Upper lobe of left lung (tissue), 6 donors: ENCODE results near the gene CD79A. TPM values are rescaled to one million over a fixed set of nuclear protein-coding genes. Genes with fewer than 3 reads are reported as not detected.

Source experiments
- ATAC-seq, 2 donors: fragments of 200-7000 bp; cut with Tn5 transposase; one replicate each; pipeline ENCODE4 v1.9.1; 2022; ENCODE audit warnings: mild to moderate bottlenecking in 2 of 2, moderate library complexity in 2 of 2; ENCODE audit not compliant: low FRiP score in 2 of 2
- DNase-seq, 2 donors: peaks; one replicate each; pipeline ENCODE4 v3.0.0-alpha.2; 2019 to 2020
- H3K27ac ChIP-seq, 4 donors: fragments of 200-600 bp; sonication (generic); one replicate each; pipeline ENCODE4 v1.5.1; 2016 to 2019
- H3K27me3 ChIP-seq, 4 donors: fragments of 200-600 bp; sonication (generic); one replicate each; pipeline ENCODE4 v1.5.1; 2017 to 2019
- H3K36me3 ChIP-seq, 4 donors: fragments of 200-600 bp; sonication (generic); one replicate each; pipeline ENCODE4 v1.5.1; 2016 to 2019
- H3K4me1 ChIP-seq, 4 donors: fragments of 200-600 bp; sonication (generic); one replicate each; pipeline ENCODE4 v1.5.1; 2018 to 2019
- H3K4me3 ChIP-seq, 4 donors: fragments of 200-600 bp; sonication (generic); one replicate each; pipeline ENCODE4 v1.5.1; 2017 to 2019; ENCODE audit warnings: mild to moderate bottlenecking in 2 of 4, moderate library complexity in 1 of 4
- H3K9me3 ChIP-seq, 4 donors: fragments of 200-600 bp; sonication (generic); one replicate each; pipeline ENCODE4 v1.5.1; 2018 to 2019
- CTCF ChIP-seq, 6 experiments: fragments of 450-650 bp in 4 of 6; fragments of 200-600 bp in 2 of 6; sonication (generic) in 2 of 6; IDR thresholded peaks; one replicate each; pipeline ENCODE4 v1.5.1; 2016 to 2019; ENCODE audit warnings: antibody characterized with exemption in 6 of 6
- EP300 ChIP-seq, 4 donors: sonication (generic); formaldehyde crosslinking; IDR thresholded peaks; one replicate each; pipeline ENCODE4 v1.5.1; 2017; ENCODE audit warnings: antibody characterized with exemption in 4 of 4, control low read depth in 2 of 4
- POLR2A ChIP-seq, 4 donors: fragments of 450-650 bp; IDR thresholded peaks; one replicate each; pipeline ENCODE4 v1.5.1; 2016 to 2017; ENCODE audit warnings: antibody characterized with exemption in 4 of 4, mild to moderate bottlenecking in 2 of 4
- POLR2AphosphoS5 ChIP-seq, 2 donors: sonication (generic); formaldehyde crosslinking; IDR thresholded peaks; one replicate each; pipeline ENCODE4 v1.5.1; 2017; ENCODE audit warnings: antibody characterized with exemption in 2 of 2
- WGBS, 2 donors: methylation state at CpG; one replicate each; pipeline ENCODE4 v1.1.5; 2017 to 2018; 5-methylcytosine and 5-hydroxymethylcytosine counted together
- total RNA-seq, 6 donors: library from RNA; depleted of rRNA in 4 of 6; stranded (reverse); fragments of >200 nt in 4 of 6; gene quantifications; one replicate each; pipeline versions ENCODE4 v1.1.0 to v1.2.1, GENCODE V29; 2016 to 2021
- donor health status: DM: no; HTN: no; CAD: no; lungs with moderate emphysema.
- donor health status: DM: no; HTN: yes; CAD: no; lungs with severe emphysema.

The CD79A gene
- total RNA-seq, 6 donors from 2014 or later = 0.76 to 4.7 (median 4.1) TPM; not detected in 1

- Histone ChIP-seq H3K27me3 (peaks cover 0 to 22% (median 17%) of the 10 kb centered on the region in 4 donors), H3K36me3 (peaks cover 27 to 45% (median 37%) of the 10 kb centered on the region in 4 donors), H3K27ac (no peak overlapping the region), H3K9me3 (no peaks in the 10 kb centered on the region), H3K4me3 (no peak overlapping the region), H3K4me1 (peaks cover 0 to 40% (median 30%) of the 10 kb centered on the region in 4 donors)
- 78 to 89% methylated on average over 10 to 11 of the region's 11 CpGs for WGBS, 2 donors
- TF ChIP-seq EP300 (IDR thresholded peaks at IDR 0.05) (no peak), CTCF (IDR thresholded peaks at IDR 0.05) (no peak)
- ATAC-seq = no peak
- DNase-seq = no peak
These were observed 31.8 kb downstream of the CD79A start for GRCh38 chr19:41908724-41909464.

- 60 to 83% methylated on average over 2 to 13 of the region's 13 CpGs for WGBS, 2 donors
- no peak for ATAC-seq
These were observed 32.6 kb downstream of the CD79A start for GRCh38 chr19:41909706-41910105.

GRCh38 chr19:41910240-41910991 lies 33.3 kb downstream of the CD79A start:
- no peak overlapping the region for H3K27ac ChIP-seq
- H3K27me3 ChIP-seq = peaks cover 0 to 32% (median 22%) of the 10 kb centered on the region in 4 donors
- peaks cover 4 to 33% (median 25%) of the 10 kb centered on the region in 4 donors for H3K4me1 ChIP-seq
- DNase-seq (no peak), ATAC-seq (no peak)
- H3K4me3 ChIP-seq = no peak overlapping the region
- no peaks in the 10 kb centered on the region for H3K9me3 ChIP-seq
- WGBS, 2 donors = 60% methylated on average over 8 to 12 of the region's 12 CpGs
- TF ChIP-seq EP300 (IDR thresholded peaks at IDR 0.05) = no peak
- TF ChIP-seq POLR2A (IDR thresholded peaks at IDR 0.05) = no peak
- no peak for TF ChIP-seq POLR2AphosphoS5 (IDR thresholded peaks at IDR 0.05)
- no peak for TF ChIP-seq CTCF (IDR thresholded peaks at IDR 0.05)
- H3K36me3 ChIP-seq = peaks cover 15 to 29% (median 22%) of the 10 kb centered on the region in 4 donors

More at GRCh38 chr19:41909706-41910105, 32.6 kb downstream of the CD79A start:
- Histone ChIP-seq H3K9me3 (no peaks in the 10 kb centered on the region), H3K27ac (no peak overlapping the region), H3K27me3 (peaks cover 0 to 26% (median 19%) of the 10 kb centered on the region in 4 donors), H3K4me3 (no peak overlapping the region), H3K4me1 (peaks cover 0 to 35% (median 26%) of the 10 kb centered on the region in 4 donors), H3K36me3 (peaks cover 19 to 36% (median 30%) of the 10 kb centered on the region in 4 donors)
- no peak for DNase-seq
- TF ChIP-seq POLR2A (IDR thresholded peaks at IDR 0.05) = no peak
- no peak for TF ChIP-seq POLR2AphosphoS5 (IDR thresholded peaks at IDR 0.05)

GRCh38 chr19:41910992-41911888 lies 34.2 kb downstream of the CD79A start:
- Histone ChIP-seq H3K9me3 (no peaks in the 10 kb centered on the region), H3K4me1 (peaks cover 5 to 31% (median 22%) of the 10 kb centered on the region in 4 donors), H3K27ac (no peak overlapping the region), H3K36me3 (peaks cover 9 to 21% (median 14%) of the 10 kb centered on the region in 4 donors), H3K4me3 (no peak overlapping the region), H3K27me3 (peaks cover 0 to 38% (median 25%) of the 10 kb centered on the region in 4 donors)
- DNase-seq (no peak), ATAC-seq (no peak)
- TF ChIP-seq POLR2AphosphoS5 (IDR thresholded peaks at IDR 0.05) (no peak), CTCF (IDR thresholded peaks at IDR 0.05) (no peak), POLR2A (IDR thresholded peaks at IDR 0.05) (no peak), EP300 (IDR thresholded peaks at IDR 0.05) (no peak)
- 66 to 68% methylated on average over 4 to 13 of the region's 13 CpGs for WGBS, 2 donors
